MM.1S (cell line): ENCODE measurements around the gene CHRNA4.

Experiments used
- CTCF ChIP-seq: fragments of 300-600 bp; sonication (generic); IDR thresholded peaks from 2 replicates; pipeline ENCODE4 v1.5.1; 2016; ENCODE audit warnings: antibody characterized with exemption, low read length, mixed read lengths
- EZH2 ChIP-seq: fragments of 300-600 bp; sonication (generic); optimal IDR thresholded peaks from 2 replicates; pipeline ENCODE3; 2017; ENCODE audit warnings: low read depth, mild to moderate bottlenecking, antibody characterized with exemption, low read length, mixed read lengths

- TF ChIP-seq CTCF (no peak), EZH2 (no peak)
Measured at GRCh38 chr20:63371291-63371865, 10.2 kb upstream of the CHRNA4 start.
